Islet of Langerhans (tissue), 1 donor: ENCODE results near the gene KCNJ4.
"Not testable (repeated sequence)": the region's sequence is repeated elsewhere in the genome, so short reads cannot be mapped to it uniquely, and the experiment has no call there.

Experiments
- FAIRE-seq: peaks from one replicate; lab custom pipeline; 2011; peaks lifted over from hg19 to GRCh38; lab: Jason Lieb, UNC

Gene KCNJ4

DNA sequence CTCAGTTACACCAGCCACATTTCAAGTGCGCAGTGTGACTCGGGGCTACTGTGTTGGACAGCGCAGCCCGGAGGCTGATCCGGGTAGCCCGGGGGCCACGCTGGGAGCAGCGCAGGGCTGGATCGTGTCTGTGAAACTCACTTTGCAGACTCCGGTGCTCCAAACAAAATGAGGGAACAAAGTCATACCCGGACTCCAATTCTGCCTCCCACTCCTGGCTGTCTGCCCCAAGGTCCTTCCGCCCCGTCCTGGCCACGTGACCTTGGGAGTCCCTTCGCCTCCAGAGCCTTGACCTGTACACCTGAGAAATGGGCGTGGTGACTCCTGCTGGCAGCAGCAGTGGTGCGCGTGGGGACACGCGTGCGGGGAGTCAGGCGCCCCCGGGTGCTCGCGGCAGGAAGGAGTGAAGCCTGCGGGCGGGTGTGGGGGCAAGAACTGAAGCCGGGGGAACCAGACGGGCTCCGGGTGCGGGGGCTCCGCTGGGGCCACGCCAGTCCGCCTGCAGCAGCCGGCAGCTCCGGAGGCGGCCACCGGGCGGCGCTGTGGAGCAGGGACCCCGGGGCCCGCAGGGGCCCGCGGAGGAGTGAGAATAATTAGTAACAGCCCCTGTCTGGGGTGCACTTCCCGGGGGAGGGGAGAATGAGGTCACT, 42.4 kb downstream of the KCNJ4 start:
- FAIRE-seq = no peak

DNA sequence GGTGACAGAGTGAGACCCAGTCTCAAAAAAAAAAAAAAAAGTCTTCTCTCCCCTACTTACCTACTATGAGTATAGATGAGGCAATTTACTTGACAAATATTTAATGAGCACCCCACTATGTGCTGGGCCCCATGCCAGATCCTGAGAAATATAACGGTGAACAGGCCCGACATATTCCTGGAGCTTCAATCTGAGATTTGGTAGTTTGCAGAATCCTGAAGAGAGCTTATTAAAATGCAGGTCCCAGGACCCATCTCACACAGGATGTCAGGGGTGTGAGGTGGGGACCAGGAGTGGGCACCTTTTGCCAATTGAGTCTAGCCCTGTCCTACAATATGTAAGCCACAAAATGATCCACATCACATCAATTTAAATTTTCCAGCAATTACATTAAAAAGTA, 44.0 kb downstream of the KCNJ4 start:
- no peak for FAIRE-seq

DNA sequence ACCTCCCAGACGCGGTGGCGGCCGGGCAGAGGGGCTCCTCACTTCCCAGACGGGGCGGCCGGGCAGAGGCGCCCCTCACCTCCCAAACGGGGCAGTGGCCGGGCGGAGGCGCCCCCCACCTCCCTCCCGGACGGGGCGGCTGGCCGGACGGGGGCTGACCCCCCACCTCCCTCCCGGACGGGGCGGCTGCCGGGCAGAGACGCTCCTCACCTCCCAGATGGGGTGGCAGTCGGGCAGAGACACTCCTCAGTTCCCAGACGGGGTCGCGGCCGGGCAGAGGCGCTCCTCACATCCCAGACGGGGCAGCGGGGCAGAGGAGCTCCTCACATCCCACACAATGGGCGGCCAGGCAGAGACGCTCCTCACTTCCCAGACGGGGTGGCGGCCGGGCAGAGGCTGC, 45.1 kb downstream of the KCNJ4 start:
- FAIRE-seq = not testable (repeated sequence)

DNA sequence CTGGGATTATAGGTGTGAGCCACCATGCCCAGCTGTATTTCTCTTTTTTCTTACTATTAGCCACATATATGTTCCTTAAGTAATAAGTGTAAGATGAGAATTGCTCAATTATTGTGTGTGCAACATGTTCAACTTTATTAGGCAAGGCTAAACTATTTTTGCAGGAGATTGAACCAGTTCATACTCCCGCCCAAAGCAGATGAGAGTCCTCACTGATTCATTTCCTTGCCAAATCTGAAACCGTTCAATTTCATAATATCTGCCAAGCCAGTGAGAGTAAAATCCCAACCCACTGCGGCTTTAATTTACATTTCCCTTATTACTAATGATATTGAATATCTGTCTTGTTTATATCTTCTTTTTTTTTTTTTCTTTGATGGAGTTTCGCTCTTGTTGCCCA, 48.4 kb downstream of the KCNJ4 start:
- FAIRE-seq = no peak

DNA sequence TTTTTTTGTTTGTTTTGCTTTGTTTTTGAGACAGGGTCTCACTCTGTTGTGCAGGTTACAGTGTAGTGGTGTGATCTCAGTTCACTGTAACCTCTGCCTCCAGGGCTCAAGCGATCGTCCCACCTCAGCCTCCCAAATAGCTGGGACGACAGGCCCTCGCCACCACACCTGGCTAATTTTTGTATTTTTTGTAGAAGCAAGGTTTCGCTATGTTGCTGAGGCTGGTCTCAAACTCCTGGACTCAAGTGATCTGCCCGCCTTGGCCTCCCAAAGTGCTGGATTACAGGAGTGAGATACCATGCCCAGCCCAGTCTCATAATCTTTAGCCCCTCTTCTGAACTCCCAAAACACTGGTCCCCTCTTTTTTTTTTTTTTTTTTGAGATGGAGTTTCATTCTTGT, 50.6 kb downstream of the KCNJ4 start:
- no peak for FAIRE-seq

DNA sequence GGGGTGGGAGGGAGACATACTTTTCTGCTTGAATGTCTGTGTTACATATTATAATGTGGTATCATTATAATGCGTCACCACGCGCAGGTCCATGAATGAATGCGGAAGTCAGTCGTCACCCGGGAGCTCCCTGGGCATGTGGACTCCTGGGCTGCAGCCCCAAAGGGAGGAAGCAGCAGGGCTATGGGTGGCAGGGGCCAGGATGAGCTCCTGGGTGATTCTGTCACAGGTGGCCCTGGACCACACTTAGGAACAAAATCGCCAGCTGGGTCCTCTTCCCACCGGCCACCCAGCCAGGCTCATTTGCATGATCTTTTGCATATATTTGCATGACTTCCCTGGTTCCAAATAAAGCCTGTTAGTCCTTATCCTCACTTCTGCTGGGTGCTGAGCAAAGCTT, 51.2 kb downstream of the KCNJ4 start:
- no peak for FAIRE-seq

DNA sequence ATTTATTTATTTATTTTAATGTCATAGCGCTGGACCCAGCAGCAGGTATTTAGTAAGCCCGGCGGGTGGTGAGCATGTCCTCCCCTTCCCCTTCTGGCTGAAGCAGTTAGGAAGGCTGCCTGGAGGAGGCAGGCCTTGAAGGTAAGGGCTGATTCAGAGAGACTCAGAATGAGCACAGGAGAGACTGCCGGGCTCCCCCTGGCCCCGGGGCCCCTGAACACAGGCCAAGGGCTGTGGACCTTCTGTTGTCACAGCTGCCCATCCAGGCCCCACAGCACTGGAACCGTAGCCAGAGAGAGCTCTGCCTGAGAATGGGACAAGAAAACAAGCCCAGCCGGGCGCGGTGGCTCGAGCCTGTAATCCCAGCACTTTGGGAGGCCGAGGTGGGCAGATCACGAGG, 52.8 kb downstream of the KCNJ4 start:
- no peak for FAIRE-seq

DNA sequence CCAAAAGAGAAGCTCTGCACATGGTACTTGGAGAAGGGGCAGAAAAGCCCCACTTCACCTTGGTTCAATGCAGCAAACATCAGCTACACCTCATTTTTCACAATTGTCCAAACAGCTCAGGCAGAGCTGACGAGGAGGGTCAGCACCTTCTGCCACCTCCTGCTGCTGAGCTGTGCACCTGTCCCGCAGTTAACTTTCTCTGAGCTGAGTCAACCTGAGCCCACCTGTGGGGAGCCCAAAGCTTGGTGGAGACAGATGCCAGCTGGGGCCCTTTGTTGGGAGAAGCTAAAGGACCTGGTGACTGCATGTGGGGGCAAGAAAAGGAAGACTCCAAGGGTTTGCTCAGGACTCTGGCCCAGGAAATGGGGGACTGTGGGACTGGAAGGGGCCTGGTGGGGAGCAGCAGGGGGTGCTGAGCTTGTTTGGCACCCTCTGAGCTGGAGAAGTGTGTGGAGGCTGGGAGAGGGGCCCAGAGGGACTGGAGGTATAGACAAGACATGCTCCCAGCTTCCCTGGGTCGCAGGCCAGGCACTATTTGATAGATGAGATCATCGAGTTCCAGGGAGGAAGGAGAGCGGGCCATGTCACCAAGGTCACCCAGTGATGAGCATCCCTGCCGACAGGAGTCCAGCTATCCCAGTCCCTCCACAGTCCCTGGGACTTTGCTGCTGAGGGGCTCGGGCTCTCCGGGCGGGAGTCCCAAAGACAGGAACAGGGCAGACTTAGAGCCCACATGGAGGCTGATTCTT, 53.5 kb downstream of the KCNJ4 start:
- FAIRE-seq = no peak

DNA sequence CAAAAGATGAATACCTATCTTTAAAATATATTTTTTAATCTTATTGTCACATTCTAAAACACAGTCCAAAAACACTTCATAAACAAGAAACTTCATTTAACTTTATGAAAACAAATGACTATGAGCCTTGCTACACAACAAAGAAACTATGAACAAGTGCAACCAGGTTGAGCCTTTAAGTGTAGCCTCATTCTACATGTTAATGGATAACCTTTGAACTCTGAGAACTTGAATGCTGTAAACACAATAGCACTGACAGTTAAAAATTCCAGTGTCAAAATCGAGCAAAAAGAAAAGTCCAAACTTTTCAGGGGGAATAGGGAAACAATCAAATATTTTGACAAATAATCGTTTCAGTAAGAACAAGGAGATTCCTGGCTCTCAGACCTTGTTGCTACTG, 54.7 kb downstream of the KCNJ4 start:
- peak; percentile 90 for FAIRE-seq

DNA sequence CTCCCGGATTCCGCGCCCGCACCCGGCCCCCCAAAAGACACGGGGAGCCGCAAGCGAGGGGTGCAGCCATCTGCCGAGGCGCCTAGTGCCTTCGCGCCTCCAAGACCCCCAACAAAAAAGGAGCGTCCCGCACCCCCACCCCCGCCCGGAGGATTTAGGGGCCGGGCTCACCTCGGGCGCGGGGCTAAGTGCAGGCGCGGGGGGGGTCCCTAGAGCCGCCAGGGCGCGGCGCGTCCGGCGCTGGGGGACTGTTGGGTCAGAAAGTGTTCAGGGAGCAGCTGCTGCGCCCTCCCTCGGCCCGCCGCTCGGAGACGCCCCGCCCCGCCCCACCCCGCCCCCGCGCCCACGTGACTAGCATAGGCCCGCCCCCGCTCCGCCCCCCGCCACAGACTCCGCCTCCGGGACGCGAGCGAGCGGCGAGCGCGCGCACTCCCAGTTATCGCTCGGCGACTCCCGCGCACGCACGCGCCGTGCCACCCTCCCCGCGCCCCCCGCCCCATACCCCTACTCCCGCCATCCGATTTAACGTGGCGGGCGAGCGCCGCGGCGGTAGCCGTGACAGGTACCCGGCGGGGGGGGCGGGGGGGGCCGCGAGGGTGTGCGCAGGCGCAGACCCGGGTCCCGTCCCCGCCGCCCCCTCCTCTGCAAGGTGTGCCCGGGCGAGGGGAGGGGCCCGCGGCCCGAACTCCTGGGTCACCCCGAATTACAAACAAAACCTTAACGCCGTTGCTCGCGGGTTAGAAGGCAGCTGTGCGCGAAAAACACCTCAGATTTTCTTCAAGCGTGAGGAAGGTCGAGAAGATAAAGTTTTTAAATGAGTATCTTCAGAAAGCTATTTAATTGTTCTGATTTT, 56.2 kb downstream of the KCNJ4 start:
- no peak for FAIRE-seq

DNA sequence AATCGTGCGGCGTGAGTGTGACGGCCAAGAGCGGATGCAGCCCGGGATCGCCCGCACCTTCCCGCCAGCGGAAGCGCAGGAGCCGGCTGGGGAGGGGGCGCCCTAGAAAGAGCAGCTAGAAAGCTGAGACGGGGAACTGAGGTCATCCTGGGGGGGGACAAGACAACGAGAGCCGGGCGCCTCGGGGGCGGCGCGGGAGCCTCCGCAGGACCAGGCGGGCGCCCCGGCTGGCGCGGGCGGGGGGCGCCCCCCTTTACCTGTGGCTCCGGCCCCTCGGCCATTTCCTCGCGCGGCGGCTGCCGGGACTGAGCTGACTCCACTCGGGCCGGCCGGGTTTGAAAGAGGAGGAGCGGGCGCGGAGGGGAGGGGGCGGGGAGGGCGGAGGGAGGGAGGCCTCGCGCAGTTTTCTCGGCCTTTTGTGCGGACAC, 56.8 kb downstream of the KCNJ4 start:
- FAIRE-seq = not testable (repeated sequence)

DNA sequence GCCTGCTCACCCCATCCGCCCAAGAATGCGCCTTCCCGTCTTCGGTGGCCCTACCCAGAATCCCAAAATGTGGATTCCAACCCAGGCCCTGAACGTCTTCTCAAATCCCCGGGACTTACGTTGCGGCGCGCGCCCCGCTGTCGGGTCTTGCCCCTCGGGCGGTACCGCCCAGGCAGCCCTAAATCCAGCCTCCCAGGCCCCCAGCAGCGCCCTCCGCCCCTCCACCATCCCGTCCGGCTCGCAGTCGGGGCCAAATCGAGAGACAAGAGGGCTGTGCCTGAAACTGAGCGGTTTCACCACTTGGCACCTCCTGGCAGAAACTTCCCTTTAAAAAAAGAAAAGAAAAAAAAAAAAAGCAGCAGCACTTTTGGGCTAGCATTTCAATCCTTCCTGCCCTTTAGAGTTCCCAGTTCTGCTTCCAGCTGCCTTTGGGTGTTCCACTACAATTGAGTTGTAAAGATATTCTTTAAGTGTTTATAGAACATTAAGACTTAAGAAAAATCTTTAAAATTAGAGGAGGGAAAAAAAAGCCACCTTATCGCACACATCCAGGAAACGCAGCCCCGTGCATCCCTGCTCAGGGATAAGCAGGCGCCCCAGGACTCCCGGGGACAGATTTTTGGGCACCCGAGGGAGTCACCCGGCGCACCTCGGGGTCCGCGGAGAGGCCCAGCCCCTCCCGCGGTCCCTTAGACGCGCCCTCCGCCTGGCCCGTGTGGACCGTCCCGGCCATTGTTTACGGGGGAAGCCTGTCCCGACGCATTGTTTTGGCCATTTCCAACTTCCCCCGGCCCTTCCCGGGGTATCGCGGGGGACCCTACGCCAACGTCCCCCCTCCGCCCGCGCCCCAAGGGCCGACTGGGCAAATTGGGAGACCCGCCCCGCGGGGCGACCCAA, 57.6 kb downstream of the KCNJ4 start:
- no peak for FAIRE-seq

DNA sequence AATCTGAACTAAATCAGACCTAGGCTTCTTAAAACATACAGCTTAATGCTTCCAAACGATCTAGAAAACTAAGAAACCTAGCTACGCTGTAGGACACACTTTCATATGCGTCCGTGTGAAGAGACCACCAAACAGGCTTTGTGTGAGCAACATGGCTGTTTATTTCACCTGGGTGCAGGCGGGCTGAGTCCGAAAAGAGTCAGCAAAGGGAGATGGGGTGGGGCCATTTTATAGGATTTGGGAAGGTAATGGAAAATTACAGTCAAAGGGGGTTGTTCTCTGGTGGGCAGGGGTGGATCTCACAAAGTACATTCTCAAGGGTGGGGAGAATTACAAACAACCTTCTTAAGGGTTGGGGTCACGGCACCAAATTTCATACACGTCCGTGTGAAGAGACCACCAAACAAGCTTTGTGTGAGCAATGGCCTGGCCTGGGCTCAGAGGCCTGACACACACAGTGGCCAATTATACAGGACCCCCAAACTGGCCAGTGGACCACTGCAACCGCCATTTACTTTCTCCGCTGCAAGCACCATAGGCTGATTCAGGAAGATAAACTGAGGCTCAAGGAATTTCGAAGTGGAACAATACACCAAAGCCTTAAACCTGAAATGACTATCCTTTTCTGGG, 58.4 kb downstream of the KCNJ4 start:
- not testable (repeated sequence) for FAIRE-seq

DNA sequence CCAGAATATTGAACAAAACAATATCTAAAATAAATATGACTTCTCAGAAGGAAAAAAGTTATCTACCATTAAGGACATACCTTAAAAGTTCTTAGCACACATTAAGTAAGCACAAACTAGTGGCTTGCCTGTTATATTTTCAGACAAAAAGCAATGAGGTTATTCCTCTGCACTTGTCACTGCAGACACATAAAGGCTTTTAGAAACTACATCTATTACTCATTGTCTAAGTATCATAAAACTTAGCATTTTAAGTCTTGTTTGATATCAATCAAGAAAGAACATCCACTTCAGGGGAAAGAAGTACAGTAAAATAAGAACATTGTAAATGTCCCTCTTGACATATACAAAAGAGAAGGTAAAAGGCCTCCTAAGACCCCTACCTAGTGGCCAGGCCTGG, 59.1 kb downstream of the KCNJ4 start:
- FAIRE-seq = not testable (repeated sequence)

DNA sequence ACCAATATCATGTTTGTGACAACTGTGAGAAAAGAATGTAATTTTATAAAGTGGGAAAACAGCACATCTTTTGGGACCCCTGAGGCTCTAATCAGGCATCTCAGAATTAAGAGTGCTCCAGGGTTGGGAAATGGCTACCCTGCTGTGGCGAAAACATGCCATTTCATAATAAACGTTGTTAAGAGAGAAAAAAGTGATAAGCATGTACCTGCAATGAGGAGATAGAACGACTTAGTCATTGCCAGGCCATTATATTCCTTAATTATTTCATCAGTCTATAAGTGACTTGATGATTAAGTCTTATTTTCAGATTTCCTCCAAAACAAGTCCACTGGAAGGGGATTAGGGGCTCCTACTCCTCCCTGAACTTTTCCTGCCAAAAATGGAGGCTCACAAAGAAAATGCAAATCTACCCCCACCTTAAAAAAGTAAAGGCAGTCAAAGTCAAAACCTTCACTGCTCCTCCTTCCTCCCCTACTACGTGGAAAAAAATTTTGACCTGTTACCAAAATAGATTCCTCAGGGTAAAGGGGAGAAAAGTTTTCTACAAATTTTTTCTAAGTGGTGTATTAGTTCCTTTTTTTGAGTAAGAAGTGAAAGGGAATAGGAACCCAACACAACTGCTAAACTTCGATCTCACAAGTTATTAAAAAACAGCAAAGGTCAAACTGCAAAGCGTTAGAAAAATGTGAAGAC, 59.9 kb downstream of the KCNJ4 start:
- not testable (repeated sequence) for FAIRE-seq

DNA sequence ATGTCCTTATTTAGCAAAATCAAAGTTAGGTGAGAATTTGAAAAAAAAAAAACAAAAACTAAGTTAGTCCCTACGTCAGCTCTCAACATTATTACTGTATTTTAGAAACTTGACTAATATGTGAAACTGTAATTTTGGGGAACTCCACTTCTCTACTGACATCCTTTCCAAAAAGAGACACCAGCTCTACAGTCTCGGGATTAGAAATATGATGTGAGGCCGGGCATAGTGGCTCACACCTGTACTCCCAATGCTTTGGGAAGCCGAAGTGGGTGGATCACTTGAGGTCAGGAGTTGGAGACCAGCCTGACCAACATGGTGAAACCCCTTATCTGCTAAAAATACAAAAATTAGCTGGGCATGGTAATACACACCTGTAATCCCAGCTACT, 65.6 kb downstream of the KCNJ4 start:
- not testable (repeated sequence) for FAIRE-seq

DNA sequence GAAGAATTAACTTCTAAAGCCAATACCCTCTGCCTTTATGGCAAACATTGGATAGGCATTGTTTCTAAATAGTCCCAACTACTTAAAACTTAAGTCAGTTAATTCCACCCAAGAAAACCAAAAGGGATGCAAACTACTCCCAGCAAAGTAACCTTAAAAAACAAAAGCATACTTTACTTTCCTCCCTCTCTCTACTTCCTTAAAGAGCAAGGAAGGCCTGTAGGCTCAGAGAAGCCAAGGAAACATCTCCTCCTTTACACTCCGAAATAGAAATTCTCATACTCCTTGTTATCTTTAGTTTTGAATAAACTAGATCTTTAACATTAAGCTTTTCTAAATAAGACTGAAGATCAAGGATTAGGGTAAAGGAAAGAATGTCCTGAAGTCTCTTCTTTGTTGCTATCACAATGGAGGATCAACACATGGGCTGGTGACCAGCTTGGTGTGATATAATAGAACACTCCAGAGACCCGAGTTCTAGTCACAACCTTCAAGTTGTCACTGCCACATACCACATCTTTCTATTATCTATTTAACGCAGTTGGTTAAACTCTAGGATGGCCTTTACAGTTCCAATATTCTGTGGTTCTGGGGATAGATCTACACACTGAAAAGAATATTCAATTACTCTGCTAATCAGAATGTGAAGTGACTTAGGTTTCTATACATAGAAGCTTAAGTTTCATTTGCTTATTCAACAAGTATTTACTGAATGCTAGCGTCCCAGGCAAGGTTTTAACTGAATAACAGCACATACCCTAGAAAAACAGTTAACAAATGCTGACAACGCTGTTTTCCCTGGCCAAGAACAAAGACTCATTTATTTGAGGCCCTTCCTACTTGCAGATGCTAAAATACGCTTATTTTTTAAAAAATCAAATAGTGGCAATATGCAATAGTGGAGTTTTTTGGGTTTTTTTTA, 66.2 kb downstream of the KCNJ4 start:
- not testable (repeated sequence) for FAIRE-seq

DNA sequence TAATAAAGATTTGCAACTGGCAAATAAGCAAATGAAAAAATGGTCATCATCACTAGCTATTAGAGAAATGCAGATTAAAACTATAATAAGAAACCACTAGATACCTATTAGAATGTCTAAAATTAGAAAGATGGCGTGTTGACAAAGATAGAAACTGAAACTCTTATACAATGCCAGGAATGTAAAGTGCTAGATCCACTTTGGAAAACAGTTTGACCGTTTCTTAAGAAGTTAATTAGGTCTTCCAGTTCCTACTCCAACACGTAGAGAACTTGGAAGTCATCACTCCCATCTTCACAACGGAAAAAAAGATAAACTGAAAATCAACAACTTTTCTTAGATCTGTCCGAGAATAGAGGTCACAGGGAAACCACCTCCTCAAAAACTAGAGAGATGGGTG, 68.1 kb downstream of the KCNJ4 start:
- not testable (repeated sequence) for FAIRE-seq

DNA sequence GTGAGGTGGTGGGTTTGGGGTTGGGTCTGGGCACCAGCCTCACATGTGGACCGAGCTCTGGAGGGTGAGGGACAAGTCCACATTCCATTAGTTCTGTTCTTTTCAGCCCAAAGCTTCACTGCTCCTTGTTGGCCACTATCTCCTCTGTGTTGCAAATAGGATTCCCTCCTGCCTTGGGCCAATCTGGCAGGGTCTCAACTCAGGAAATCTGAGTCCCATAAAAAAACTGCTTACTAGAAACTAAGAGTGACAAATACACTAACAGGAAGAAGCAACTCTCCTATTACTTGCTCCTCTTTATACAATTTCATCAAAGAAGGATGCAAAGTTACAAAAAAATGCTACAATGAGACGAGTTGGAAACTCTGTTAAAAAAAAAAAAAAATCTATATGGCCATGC, 71.6 kb downstream of the KCNJ4 start:
- FAIRE-seq = no peak

DNA sequence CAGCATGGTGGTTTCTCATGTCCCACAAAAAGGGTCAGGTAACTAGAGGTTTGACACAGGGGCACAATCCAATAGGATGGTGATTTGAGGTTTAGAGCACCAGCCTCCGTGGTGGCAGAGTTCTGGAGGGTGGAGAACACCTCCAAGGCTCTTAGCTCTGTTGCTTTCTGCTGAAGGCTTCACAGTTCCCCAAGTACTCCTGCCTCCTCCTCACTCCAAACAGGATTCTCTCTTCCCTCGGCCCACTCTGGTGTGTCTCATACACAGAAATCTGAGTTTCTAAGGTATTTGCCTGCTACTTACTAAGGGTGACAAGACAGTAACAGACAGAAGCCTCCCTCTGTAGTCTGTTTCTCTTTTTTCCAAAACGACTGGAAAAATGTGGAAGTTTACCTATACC, 73.6 kb downstream of the KCNJ4 start:
- not testable (repeated sequence) for FAIRE-seq
